NCI-H2196 (cell line): Measurements from ENCODE around the gene FOXD4L6.
"Not testable (repeated sequence)": the region's sequence is repeated elsewhere in the genome, so short reads cannot be mapped to it uniquely, and the experiment has no call there.

Experiments used
- DNase-seq: peaks from one replicate; lab custom pipeline; 2025; ENCODE audit not compliant: unreplicated experiment; lab: John Stamatoyannopoulos, UW

The FOXD4L6 gene

DNA sequence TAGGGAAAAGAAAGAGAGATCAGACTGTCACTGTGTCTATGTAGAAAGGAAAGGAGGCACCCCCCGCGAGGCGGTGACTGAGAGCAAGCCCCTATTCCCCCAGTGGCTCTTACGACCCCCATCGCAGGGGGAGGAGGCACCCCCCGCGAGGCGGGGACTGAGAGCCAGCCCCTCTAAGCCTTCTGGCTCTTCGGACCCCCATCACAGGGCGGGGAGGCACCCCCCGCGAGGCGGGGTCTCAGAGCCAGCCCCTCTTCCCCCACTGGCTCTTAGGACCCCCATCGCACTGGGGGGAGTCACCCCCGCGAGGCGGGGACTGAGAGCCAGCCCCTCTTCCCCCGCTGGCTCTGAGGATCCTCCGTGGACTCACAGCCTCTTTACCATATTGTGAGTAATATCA, 23.9 kb downstream of the FOXD4L6 start:
- not testable (repeated sequence) for DNase-seq

DNA sequence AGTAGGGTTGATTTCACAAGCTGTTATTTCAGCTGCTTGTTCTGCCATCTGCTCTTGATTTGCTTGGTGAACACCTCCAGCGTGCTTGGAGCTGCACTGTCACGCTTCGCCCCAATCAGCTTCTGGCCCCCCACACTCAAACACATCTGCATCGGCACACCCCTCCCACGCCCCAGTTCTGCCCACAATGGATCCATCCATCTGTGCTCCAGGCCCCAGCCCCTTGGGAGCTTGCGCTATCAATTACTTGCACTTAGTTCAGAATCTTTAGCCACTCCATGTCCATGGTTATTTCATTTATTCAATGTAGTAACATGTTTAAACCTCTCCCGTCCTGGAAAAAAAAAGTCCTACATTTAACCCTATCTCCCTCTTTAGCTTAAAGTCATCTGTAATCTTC, 28.0 kb downstream of the FOXD4L6 start:
- DNase-seq: not testable (repeated sequence)

DNA sequence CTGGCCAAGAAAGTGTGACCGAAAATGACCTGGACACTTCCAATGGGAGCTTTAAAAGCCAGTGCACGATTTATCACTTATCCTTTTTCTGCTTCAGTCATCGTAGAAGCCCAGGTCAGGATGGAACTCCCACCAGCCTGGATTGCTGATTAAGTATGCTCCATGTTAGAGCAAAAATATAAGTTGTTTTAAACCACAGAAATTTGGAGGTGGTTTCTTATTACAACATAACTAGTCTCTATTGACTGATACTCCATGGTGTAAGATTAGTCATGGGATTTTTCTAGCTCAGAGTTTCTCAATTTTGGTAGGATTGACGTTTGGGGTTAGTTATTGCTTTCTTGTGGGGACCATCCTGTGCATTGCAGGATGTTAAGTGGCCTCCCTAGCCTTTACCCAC, 29.7 kb downstream of the FOXD4L6 start:
- not testable (repeated sequence) for DNase-seq

DNA sequence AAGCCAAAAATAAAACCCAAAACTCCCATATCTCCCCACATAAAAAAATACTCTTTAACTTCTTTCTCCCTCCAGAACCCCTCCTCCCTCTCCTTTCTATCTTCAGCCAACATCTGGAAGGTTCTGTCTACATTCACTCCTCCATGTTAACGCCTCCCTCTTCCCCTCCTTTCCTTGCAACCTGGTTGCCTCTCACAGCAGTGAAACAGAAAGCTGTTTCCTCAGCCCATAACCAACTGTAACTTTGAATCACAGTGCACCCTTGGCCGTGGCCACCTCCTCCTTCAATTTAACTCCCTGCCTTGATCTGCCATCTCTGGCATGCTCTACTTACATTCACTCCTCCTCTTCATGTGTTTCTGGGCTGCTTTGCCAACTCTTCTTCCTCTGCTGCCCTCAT, 33.4 kb downstream of the FOXD4L6 start:
- DNase-seq: not testable (repeated sequence)

DNA sequence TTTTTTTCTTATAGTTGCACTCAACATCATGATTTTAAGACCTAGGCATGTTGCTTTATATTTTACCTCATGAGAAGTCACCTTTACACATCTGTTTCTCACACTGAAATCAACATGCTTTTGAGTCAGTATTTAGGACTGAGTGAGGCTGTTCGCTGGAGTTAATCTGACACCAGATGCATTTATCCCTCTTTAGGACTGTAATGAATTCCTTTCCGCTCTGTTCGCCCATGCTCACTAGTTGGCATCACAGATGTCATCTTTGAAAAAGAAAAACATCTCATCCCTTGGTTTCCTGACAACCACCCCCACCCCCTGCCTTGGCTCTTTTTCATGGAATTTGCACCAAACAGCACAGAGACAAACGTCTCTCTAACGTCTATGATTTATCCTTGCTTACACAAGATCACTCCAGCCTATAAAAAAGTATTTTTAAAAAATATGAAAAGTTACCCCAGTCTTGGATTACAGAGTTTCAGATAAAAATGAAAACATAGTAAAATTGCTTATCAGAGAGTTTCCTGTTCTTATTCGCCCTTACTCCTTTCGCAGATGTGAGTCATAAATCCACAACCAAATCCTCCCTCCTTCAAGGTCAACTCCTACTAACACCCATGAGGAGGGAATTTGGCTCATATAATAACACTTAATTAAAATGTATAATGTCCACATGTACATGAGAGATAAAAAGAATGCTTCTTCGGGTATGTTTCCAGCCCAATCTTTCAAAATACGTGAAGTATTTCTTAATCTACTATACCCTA, 34.3 kb downstream of the FOXD4L6 start:
- DNase-seq: not testable (repeated sequence)

DNA sequence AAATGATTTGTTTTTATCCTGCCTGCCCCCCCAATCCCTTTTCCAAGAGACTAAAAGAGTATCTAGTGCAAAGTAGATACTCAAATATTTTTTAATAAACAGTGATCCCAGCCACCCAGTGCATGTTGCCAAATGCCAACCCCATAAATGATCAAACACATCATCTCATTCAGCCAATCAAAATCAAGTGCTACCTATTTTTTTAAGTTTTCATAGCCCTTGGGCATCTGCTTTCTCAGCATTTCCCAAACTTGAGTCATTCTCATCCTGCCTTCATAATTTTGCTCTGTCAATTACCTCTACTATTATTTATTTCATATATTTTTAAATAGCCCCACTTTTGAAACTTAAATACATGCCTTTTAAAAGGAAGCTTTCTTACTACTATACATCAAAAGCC, 37.6 kb downstream of the FOXD4L6 start:
- not testable (repeated sequence) for DNase-seq

DNA sequence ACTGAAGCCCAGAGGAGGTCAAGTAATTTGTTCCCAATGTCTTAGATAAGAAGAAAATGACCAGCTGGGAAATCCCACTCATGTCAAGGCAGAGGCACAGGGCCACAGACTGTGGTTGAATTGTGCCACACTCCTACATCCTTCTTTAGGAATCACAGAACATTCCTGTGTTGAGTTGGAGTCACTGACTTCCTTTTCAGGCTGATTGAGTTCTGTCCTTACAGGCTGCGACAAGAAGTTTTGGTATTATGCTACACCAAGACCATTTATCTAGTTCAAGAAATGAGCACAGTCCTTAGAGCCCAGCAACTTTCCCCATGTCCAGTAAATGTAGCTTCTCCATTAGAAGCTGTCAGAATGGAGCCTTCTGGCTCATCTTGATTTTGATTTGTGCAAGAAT, 38.1 kb downstream of the FOXD4L6 start:
- DNase-seq: not testable (repeated sequence)

DNA sequence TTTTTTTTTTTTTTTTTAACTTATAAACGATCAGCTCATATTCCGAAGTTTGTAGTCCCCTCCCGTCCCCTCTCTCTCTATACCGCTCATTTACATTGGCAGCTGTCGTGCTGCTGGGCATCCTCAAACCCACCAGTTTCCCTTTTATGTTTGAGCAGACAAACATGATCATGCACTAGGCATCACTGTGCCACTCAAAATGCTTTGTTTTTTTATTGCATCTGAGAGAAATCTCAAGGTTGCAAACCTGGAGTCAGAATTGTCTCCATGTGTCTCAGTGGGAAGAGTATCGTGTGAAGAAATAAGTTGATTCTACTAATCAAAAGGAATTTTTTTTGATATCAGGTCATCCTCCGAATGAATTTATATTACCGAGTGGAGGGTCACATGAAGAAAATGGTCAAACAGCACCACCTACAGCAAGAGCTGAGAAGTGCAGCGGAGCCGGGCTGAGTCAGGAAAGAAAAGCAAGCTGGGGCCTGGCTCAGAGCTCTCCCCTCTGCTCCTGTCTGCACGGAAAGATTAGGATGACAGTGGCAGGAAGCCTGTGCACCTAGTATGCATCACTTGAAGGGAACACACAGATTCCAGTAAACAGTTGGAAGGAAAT, 39.9 kb downstream of the FOXD4L6 start:
- not testable (repeated sequence) for DNase-seq

DNA sequence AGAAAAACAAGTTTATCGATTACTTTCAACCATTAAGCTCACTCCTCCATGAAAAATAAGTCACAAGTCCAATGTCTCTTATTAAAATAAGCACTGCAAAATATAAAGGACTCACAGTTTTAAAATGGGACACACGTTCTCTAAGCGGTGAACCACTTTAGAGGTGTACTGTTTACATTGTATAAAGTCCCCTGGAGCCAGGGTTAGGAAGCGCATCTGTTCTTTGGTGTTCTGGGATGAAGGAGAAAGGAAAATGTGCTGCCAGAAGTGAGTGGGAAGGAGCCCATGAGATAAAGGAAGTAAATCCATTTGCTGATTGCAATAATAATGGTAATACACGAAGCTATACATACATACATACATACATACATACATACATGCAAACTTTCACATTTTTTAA, 40.6 kb downstream of the FOXD4L6 start:
- DNase-seq: not testable (repeated sequence)

DNA sequence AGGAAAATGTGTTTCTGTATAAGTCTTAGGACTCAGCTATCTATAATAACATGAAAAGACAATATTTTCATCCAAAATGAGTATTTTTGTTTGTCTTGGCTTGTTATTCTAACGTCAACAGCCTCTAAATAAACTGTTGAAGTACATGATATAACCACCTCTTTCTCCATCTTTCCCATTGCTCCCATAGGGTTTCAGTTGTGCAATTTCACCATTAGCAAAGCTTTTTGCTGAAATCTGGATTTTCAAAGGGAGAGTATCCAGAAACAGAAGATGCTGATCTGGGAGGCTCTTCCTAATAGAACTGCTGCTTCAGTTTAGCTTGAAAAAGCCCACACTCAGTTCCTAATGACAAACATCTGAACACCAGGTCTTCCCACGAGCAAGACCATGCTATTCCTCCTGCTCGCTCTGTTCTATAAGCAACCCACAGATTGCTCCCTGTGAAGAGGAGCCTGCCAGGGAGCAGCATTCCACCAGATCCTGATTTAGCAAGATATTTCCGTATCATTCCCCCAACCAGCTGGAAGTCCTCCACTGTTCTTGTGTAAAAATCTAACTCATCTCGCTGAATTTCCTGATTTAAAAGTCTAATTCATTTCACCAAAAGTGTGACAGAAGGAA, 41.2 kb downstream of the FOXD4L6 start:
- not testable (repeated sequence) for DNase-seq

DNA sequence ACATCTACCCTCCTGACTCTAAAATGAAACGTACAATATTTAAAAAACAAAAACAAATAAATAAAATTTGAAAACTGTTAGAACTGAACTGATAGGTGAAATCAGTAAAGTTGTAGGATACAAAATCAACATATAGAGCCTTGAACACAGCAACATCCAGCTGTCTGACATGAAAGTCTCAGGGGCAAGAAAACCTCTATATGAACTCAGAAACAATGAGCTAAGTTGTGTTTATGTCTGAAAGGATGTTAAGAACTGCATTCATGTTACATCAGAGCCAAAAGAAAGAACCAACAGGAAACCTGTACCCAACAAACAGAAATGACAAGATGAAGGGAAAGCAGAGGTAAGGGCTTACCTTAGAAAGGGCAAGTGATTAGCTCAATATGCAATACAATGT, 41.8 kb downstream of the FOXD4L6 start:
- not testable (repeated sequence) for DNase-seq

DNA sequence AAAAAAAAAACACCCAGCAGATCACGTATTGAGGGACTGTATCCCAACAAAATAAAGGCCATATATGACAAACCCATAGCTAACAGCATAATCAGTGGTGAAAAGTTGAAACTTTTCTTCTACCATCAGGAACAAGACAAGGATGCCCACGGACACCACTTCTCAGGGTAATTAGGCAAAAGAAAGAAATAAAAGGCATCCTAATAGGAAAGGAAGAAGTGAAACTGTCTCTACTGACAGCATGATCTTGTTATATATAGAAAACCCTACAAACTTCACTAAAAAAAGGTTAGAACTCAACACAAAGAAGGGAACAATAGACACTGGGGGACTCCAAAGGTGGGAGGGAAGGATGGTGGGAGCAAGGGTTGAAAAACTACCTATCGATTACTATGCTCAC, 42.3 kb downstream of the FOXD4L6 start:
- not testable (repeated sequence) for DNase-seq

DNA sequence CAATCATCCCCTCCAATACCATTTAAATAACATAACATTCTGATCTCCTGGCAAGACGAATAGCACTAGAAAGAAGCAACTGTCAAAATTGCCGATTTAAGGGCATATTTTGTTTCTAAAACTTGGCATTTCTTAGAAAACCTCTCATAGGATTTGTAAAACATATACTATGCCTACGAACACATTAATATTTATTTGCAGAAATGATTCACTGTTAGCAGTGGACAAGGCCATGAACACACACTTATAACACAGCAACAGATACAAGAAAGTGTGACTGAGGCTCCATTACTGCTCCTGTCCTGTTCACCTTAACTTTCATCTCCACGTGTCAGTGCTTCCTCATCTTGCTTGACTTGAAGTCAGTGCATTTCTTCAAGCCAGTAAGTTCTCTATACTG, 46.1 kb downstream of the FOXD4L6 start:
- not testable (repeated sequence) for DNase-seq

DNA sequence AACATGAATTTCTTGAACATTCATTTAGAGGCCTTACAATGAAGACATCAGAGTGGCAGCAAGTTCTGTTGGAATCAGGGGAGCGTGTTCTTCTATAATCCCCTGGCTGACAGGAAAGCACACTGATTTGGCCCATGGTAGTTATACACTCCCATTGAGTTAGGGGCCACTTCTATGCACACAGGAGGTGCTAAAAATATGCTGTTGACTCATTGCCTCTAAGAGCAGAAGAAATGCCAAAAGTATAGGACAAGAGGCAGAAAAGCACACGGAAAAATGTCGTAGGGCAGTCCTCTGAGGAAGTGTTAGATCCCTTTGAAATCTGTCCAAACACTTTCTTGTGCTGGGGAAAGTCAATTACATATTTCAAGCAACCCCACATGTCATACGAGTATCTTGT, 49.0 kb downstream of the FOXD4L6 start:
- DNase-seq: not testable (repeated sequence)

DNA sequence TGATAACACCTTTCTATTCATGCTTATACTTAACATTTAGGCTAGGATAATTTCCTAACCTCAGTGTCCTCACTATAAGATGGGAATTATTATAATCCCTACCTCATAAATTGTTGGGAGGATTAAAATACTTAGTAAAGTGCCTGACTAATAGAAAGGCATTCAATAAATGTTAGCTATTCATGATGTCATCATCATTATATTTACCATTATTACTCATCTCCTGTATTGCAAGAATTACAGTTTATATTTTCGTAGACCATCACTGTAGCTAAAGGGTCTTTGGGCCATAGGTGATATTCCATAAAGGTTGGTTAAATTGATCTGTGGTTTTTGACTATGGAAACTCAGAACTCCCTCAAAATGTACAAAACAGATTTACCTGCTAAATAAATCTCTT, 50.9 kb downstream of the FOXD4L6 start:
- DNase-seq: not testable (repeated sequence)
